ENCODE data around the gene LPIN1.

Gene LPIN1

GRCh38 chr2:11710210-11710609, 36.2 kb upstream of the LPIN1 start:
- DNase-seq (ENCODE audit: low spot score), result no peak
- no peak for TF ChIP-seq CTCF (IDR thresholded peaks at IDR 0.05; ENCODE audit: extremely low read depth, missing control alignments)

GRCh38 chr2:11710632-11711353, 35.6 kb upstream of the LPIN1 start:
- no peak for DNase-seq (ENCODE audit: low spot score)
- no peak for TF ChIP-seq CTCF (IDR thresholded peaks at IDR 0.05; ENCODE audit: extremely low read depth, missing control alignments)

- DNase-seq (ENCODE audit: low spot score), result no peak
- TF ChIP-seq CTCF (IDR thresholded peaks at IDR 0.05; ENCODE audit: extremely low read depth, missing control alignments), result no peak
Measured at GRCh38 chr2:11711354-11711716, 35.1 kb upstream of the LPIN1 start.

GRCh38 chr2:11711751-11712150, 34.7 kb upstream of the LPIN1 start:
- TF ChIP-seq CTCF (IDR thresholded peaks at IDR 0.05; ENCODE audit: extremely low read depth, missing control alignments), result no peak
- DNase-seq (ENCODE audit: low spot score), result no peak

GRCh38 chr2:11712866-11713265, 33.6 kb upstream of the LPIN1 start:
- DNase-seq (ENCODE audit: low spot score), result no peak
- TF ChIP-seq CTCF (IDR thresholded peaks at IDR 0.05; ENCODE audit: extremely low read depth, missing control alignments), result no peak

GRCh38 chr2:11713815-11714214, 32.6 kb upstream of the LPIN1 start:
- DNase-seq (ENCODE audit: low spot score), result no peak
- no peak for TF ChIP-seq CTCF (IDR thresholded peaks at IDR 0.05; ENCODE audit: extremely low read depth, missing control alignments)

GRCh38 chr2:11715987-11716652, 30.3 kb upstream of the LPIN1 start:
- no peak for TF ChIP-seq CTCF (IDR thresholded peaks at IDR 0.05; ENCODE audit: extremely low read depth, missing control alignments)
- DNase-seq (ENCODE audit: low spot score), result no peak
